K562 (cell line): ENCODE results near the gene SMARCC1. TPM values are rescaled to one million over a fixed set of nuclear protein-coding genes. Genes with fewer than 3 reads are reported as not detected.

Experiments used
- ARID1B ChIP-seq: fragments of 450-650 bp; IDR thresholded peaks from 2 replicates; pipeline ENCODE4 v1.6.1; 2016; ENCODE audit warnings: antibody characterized with exemption, mild to moderate bottlenecking, inconsistent platforms
- ASH1L ChIP-seq: fragments of 450-650 bp; IDR thresholded peaks from 2 replicates; pipeline ENCODE4 v1.6.1; 2018; ENCODE audit warnings: borderline replicate concordance, mild to moderate bottlenecking, low read depth; ENCODE audit not compliant: partially characterized antibody
- ATF2 ChIP-seq: sonication (generic); formaldehyde crosslinking; IDR thresholded peaks from 2 replicates; pipeline ENCODE4 v1.8.1; 2022; ENCODE audit warnings: missing genetic modification reagents
- DEAF1 ChIP-seq: fragments of 450-650 bp; formaldehyde crosslinking; IDR thresholded peaks from 2 replicates; pipeline ENCODE4 v1.4.0; 2020; ENCODE audit warnings: mild to moderate bottlenecking, moderate library complexity
- IRF2 ChIP-seq: sonication (generic); formaldehyde crosslinking; IDR thresholded peaks from 2 replicates; pipeline ENCODE4 v1.8.1; 2022; ENCODE audit warnings: mild to moderate bottlenecking, missing genetic modification reagents
- KDM1A ChIP-seq, 2 experiments: fragments of 450-650 bp; IDR thresholded peaks; 2 replicates each; pipeline ENCODE4 v1.6.1; 2016; ENCODE audit warnings: mild to moderate bottlenecking in 2 of 2
- MCM3 ChIP-seq: fragments of 450-650 bp; IDR thresholded peaks from 2 replicates; pipeline ENCODE4 v1.6.1; 2016
- MTF1 ChIP-seq: fragments of 250-450 bp; sonication (Bioruptor Pico); IDR thresholded peaks from 2 replicates; pipeline ENCODE4 v1.9.0; 2021; ENCODE audit warnings: moderate library complexity, mild to moderate bottlenecking, inconsistent platforms, borderline replicate concordance
- NCOA4 ChIP-seq: fragments of 450-650 bp; IDR thresholded peaks from 2 replicates; pipeline ENCODE4 v1.6.1; 2018; ENCODE audit warnings: mild to moderate bottlenecking; ENCODE audit not compliant: partially characterized antibody
- PHTF2 ChIP-seq: fragments of 250-450 bp; sonication (Bioruptor Pico); IDR thresholded peaks from 2 replicates; pipeline ENCODE4 v1.5.0; 2021; ENCODE audit warnings: mild to moderate bottlenecking
- PML ChIP-seq: IDR thresholded peaks from 2 replicates; pipeline ENCODE4 v1.6.1; 2012; ENCODE audit warnings: low read length, inconsistent platforms
- POLR2AphosphoS5 ChIP-seq: IDR thresholded peaks from 2 replicates; pipeline ENCODE4 v1.6.1; 2011; ENCODE audit warnings: mild to moderate bottlenecking, low read depth, low read length, moderate library complexity; ENCODE audit not compliant: control insufficient read depth, insufficient read depth
- SMARCA4 ChIP-seq: fragments of 450-650 bp; IDR thresholded peaks from 2 replicates; pipeline ENCODE4 v1.6.1; 2016
- SMARCA5 ChIP-seq: fragments of 450-650 bp; IDR thresholded peaks from 2 replicates; pipeline ENCODE4 v1.6.1; 2016
- THAP12 ChIP-seq: fragments of 250-450 bp; sonication (Bioruptor Pico); IDR thresholded peaks from 2 replicates; pipeline ENCODE4 v1.9.0; 2021; ENCODE audit warnings: mild to moderate bottlenecking, inconsistent platforms
- ZBTB33 ChIP-seq: sonication (generic); formaldehyde crosslinking; IDR thresholded peaks from 2 replicates; pipeline ENCODE4 v1.8.1; 2023; ENCODE audit warnings: mild to moderate bottlenecking, missing genetic modification reagents
- ZNF175 ChIP-seq: fragments of 200-800 bp; sonication (Bioruptor generic); IDR thresholded peaks from 2 replicates; pipeline ENCODE4 v1.6.1; 2016; ENCODE audit warnings: low read depth, mild to moderate bottlenecking, missing genetic modification characterization, missing compliant biosample characterization
- ZNF449 ChIP-seq: fragments of 250-450 bp; sonication (Bioruptor Pico); IDR thresholded peaks from 2 replicates; pipeline ENCODE4 v1.8.0; 2022; ENCODE audit warnings: moderate library complexity, mild to moderate bottlenecking, inconsistent platforms
- ZNF655 ChIP-seq: fragments of 250-450 bp; sonication (Bioruptor Pico); IDR thresholded peaks from 2 replicates; pipeline ENCODE4 v1.5.0; 2021
- polyA plus RNA-seq, 8 experiments: library from polyadenylated mRNA; depleted of rRNA in 4 of 8; stranded (reverse) in 5 of 8; unstranded in 3 of 8; fragments of >200 nt; fragmentation: Nextera tagmentation in 2 of 8; fragmentation: Illumina TruSeq in 1 of 8; extraction: Ambion mirVana in 2 of 8; extraction: Trizol in 1 of 8; gene quantifications; 2 replicates each; pipeline versions ENCODE4 v1.2.1 to v1.2.3, GENCODE V29; 2011 to 2014; ENCODE audit warnings: inconsistent platforms in 1 of 8, missing spikeins in 1 of 8
- total RNA-seq, 7 experiments: library from RNA; depleted of rRNA in 6 of 7; stranded (reverse); fragments of >200 nt in 6 of 7; fragmentation: Illumina TruSeq in 2 of 7; extraction: Trizol in 2 of 7; gene quantifications; 2 replicates each; pipeline versions ENCODE4 v1.2.1 to v1.2.3, GENCODE V29; 2011 to 2021; ENCODE audit warnings: low replicate concordance in 1 of 7

Gene SMARCC1
- total and polyA plus RNA-seq, 9 of the 15 experiments (the other 6 are each of a cell fraction or from before 2014, with no cell fraction given) = 20.7 to 199 (median 66.0) TPM

- TF ChIP-seq DEAF1 (CRISPR knock-in tag) = no peak
- no peak for TF ChIP-seq IRF2 (CRISPR knock-in tag)
- peak; percentile 47; the same call in 1 of the 2 replicates for TF ChIP-seq POLR2AphosphoS5
- peak; percentile 63; the same call in 1 of the 2 replicates for TF ChIP-seq PML
- TF ChIP-seq MCM3 = no peak
- TF ChIP-seq SMARCA4 = peak; percentile 76
- TF ChIP-seq KDM1A (IDR thresholded peaks at IDR 0.05) = peak; percentile 84 to 87
- no peak for TF ChIP-seq ZNF449 (CRISPR knock-in tag)
- no peak for TF ChIP-seq NCOA4
- peak; percentile 89 for TF ChIP-seq ARID1B
- no peak for TF ChIP-seq SMARCA5
- TF ChIP-seq ZNF655 (CRISPR knock-in tag) = no peak
- 0 out of 2 replicates have a peak, but pooled peaks have one; percentile 29 for TF ChIP-seq ZBTB33 (CRISPR knock-in tag)
- no peak for TF ChIP-seq ASH1L
- TF ChIP-seq MTF1 (CRISPR knock-in tag) = no peak
- TF ChIP-seq ATF2 = no peak
- 0 out of 2 replicates have a peak, but pooled peaks have one; percentile 48 for TF ChIP-seq ZNF175
- no peak for TF ChIP-seq PHTF2
- TF ChIP-seq THAP12 = no peak
Observed at GRCh38 chr3:47722859-47723258, 58.8 kb downstream of the SMARCC1 start (continued).
